DMS 273 (cell line): ENCODE results near the gene KCTD15.

Experiments used
- DNase-seq: peaks from one replicate; lab custom pipeline; 2025; ENCODE audit not compliant: unreplicated experiment; lab: John Stamatoyannopoulos, UW

Gene KCTD15

GRCh38 chr19:33845498-33845897 is 48.8 kb downstream of the KCTD15 start:
- DNase-seq, result no peak

GRCh38 chr19:33849551-33850147 is 53.0 kb downstream of the KCTD15 start:
- no peak for DNase-seq

GRCh38 chr19:33859016-33859415 is 62.3 kb downstream of the KCTD15 start:
- DNase-seq, result no peak

- no peak for DNase-seq
These were observed 63.8 kb downstream of the KCTD15 start for GRCh38 chr19:33860312-33861090.

GRCh38 chr19:33861950-33862349 is 65.3 kb downstream of the KCTD15 start:
- DNase-seq, result no peak

GRCh38 chr19:33862981-33863380 is 66.3 kb downstream of the KCTD15 start:
- DNase-seq, result no peak

GRCh38 chr19:33863436-33863835 is 66.8 kb downstream of the KCTD15 start:
- DNase-seq, result no peak

- DNase-seq, result peak; percentile 14
These were observed 67.7 kb downstream of the KCTD15 start for GRCh38 chr19:33864311-33864850.

- DNase-seq, result no peak
These were observed 68.6 kb downstream of the KCTD15 start for GRCh38 chr19:33865306-33865705.
